KMS-11 (cell line): ENCODE results near the gene LASP1NB.

Source experiments
- H2AFZ ChIP-seq: fragments of 200-600 bp; sonication (generic); 2 replicates; pipeline ENCODE4 v1.6.1; 2016; ENCODE audit warnings: antibody characterized with exemption, mixed run types, low read depth
- H3K27ac ChIP-seq: fragments of 200-600 bp; sonication (generic); 2 replicates; pipeline ENCODE4 v1.6.1; 2016; ENCODE audit warnings: mild to moderate bottlenecking, mixed run types
- H3K27me3 ChIP-seq: fragments of 200-600 bp; sonication (generic); 2 replicates; pipeline ENCODE4 v1.6.1; 2017; ENCODE audit warnings: mild to moderate bottlenecking, low read depth, mixed run types, moderate library complexity; ENCODE audit not compliant: insufficient read depth
- H3K36me3 ChIP-seq: fragments of 200-600 bp; sonication (generic); 2 replicates; pipeline ENCODE4 v1.6.1; 2017; ENCODE audit warnings: mild to moderate bottlenecking, mixed run types; ENCODE audit not compliant: insufficient read depth
- H3K4me1 ChIP-seq: fragments of 200-600 bp; sonication (generic); 2 replicates; pipeline ENCODE4 v1.6.1; 2016; ENCODE audit warnings: mild to moderate bottlenecking, low read depth, mixed run types; ENCODE audit not compliant: poor library complexity, severe bottlenecking
- H3K4me2 ChIP-seq: fragments of 200-600 bp; sonication (generic); 2 replicates; pipeline ENCODE4 v1.7.0; 2016; ENCODE audit warnings: mild to moderate bottlenecking, mixed run types
- H3K4me3 ChIP-seq: fragments of 200-600 bp; sonication (generic); IDR thresholded peaks from 2 replicates; pipeline ENCODE4 v1.6.1; 2017; ENCODE audit warnings: low read depth, low read length, mixed read lengths; ENCODE audit not compliant: insufficient read depth
- H3K79me2 ChIP-seq: fragments of 200-600 bp; sonication (generic); 2 replicates; pipeline ENCODE4 v1.6.1; 2016; ENCODE audit warnings: low read depth, mixed run types; ENCODE audit not compliant: insufficient read depth
- H3K9ac ChIP-seq: fragments of 200-600 bp; sonication (generic); 2 replicates; pipeline ENCODE4 v1.6.1; 2016; ENCODE audit warnings: mild to moderate bottlenecking, mixed run types
- H4K20me1 ChIP-seq: fragments of 200-600 bp; sonication (generic); 2 replicates; pipeline ENCODE4 v1.6.1; 2016; ENCODE audit warnings: mild to moderate bottlenecking, mixed run types; ENCODE audit not compliant: insufficient read depth
- TF ChIP-seq, protein P1 (sequence below): fragments of 200-600 bp; sonication (generic); conservative IDR thresholded peaks from 2 replicates; pipeline ENCODE4 v1.6.1; 2017; ENCODE audit warnings: low read depth, mild to moderate bottlenecking, antibody characterized with exemption, low read length, moderate library complexity, mixed read lengths

The LASP1NB gene

DNA sequence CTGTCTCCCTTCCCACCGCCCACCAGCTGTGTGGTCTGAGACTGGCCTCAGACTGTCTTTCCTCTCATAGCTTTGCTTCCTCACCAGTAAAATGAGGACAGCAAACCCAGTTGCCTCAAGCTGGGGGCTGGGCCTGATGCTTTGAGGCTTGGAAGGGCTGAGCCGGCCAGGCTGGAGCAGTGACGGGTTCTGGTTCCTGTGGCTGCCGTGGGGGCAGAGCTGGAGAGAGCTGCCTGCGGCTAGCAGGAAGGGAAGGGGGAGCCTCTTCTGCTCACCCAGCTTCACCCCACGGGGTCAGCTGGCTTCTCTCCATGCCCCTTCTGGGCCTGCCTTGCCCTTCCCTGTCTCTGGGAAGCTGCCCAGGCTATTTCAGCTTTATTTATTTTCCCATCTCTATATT lies 31.8 kb upstream of the LASP1NB start:
- Histone ChIP-seq H4K20me1 (no peaks in the 10 kb centered on the region), H3K4me2 (no peak overlapping the region), H3K27ac (no peak overlapping the region), H3K4me3 (no peak overlapping the region), H3K4me1 (peaks cover 23% of the 10 kb centered on the region), H3K27me3 (no peaks in the 10 kb centered on the region), H3K9ac (no peak overlapping the region), H3K36me3 (no peaks in the 10 kb centered on the region), H3K79me2 (no peaks in the 10 kb centered on the region), H2AFZ (no peak overlapping the region)
- TF ChIP-seq, protein P1, sequence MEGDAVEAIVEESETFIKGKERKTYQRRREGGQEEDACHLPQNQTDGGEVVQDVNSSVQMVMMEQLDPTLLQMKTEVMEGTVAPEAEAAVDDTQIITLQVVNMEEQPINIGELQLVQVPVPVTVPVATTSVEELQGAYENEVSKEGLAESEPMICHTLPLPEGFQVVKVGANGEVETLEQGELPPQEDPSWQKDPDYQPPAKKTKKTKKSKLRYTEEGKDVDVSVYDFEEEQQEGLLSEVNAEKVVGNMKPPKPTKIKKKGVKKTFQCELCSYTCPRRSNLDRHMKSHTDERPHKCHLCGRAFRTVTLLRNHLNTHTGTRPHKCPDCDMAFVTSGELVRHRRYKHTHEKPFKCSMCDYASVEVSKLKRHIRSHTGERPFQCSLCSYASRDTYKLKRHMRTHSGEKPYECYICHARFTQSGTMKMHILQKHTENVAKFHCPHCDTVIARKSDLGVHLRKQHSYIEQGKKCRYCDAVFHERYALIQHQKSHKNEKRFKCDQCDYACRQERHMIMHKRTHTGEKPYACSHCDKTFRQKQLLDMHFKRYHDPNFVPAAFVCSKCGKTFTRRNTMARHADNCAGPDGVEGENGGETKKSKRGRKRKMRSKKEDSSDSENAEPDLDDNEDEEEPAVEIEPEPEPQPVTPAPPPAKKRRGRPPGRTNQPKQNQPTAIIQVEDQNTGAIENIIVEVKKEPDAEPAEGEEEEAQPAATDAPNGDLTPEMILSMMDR, result no peak

DNA sequence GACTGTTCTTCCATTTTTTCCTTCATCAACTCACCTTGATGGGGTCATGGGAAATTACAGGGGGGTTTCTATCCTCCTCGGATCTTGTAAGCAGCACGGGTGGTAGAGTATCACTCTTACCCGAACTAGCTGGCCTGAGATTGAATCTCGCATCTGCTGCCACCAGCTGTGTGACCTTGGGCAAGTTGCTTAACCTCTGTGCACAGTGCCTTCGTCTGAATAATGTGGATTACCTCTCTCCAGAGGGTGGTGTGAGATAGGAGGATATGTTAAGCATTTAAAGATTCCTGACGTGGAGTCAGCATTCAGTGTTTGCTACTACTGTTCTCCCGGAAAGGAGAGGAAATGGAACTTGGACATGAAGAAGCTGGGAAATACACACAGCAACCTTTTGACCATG lies 31.1 kb upstream of the LASP1NB start:
- Histone ChIP-seq H3K36me3 (no peaks in the 10 kb centered on the region), H3K27me3 (no peaks in the 10 kb centered on the region), H2AFZ (no peak overlapping the region), H3K4me3 (no peak overlapping the region), H4K20me1 (no peaks in the 10 kb centered on the region), H3K4me2 (no peak overlapping the region), H3K4me1 (peaks cover 28% of the 10 kb centered on the region), H3K9ac (no peak overlapping the region), H3K79me2 (no peaks in the 10 kb centered on the region), H3K27ac (no peak overlapping the region)
- TF ChIP-seq, protein P1, result no peak

DNA sequence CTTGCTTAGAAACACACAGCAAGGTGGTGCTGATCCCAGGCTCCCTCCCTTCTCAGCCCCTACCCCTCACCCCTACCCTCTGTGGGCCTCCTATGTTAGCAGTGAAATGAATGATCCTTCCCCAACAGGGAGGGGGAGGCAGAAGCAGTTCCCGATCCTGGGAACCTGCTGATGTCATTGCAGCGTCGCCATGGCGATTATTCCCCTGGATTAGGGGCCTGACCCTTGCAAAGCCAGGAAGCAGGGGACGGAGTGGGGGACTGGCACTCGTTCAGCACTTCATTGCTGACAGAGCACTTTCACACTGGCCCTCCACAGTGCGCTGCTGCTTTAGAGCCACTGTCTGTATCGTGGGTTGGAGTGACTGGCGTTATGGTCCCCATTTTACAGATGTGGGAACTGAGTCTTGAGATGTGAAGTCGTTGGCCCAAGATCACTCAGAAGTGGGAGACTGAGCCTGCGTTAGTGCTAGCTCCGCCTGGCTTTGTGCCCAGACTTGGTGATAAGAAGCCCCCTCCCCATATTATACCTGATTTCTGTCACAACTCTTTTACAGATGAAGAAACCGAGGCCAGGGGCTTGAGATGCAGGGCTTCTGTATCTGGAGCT lies 29.0 kb upstream of the LASP1NB start:
- H4K20me1 ChIP-seq, result no peaks in the 10 kb centered on the region
- peak overlapping the region; percentile 79; the same call in 1 of the 2 replicates for H3K27ac ChIP-seq
- H3K27me3 ChIP-seq, result no peaks in the 10 kb centered on the region
- H3K36me3 ChIP-seq, result no peaks in the 10 kb centered on the region
- no peak overlapping the region for H3K4me2 ChIP-seq
- H3K9ac ChIP-seq, result no peak overlapping the region
- H2AFZ ChIP-seq, result no peak overlapping the region
- H3K4me3 ChIP-seq, result no peak overlapping the region
- TF ChIP-seq, protein P1, result no peak
- peaks cover 36% of the 10 kb centered on the region for H3K4me1 ChIP-seq
- no peaks in the 10 kb centered on the region for H3K79me2 ChIP-seq

DNA sequence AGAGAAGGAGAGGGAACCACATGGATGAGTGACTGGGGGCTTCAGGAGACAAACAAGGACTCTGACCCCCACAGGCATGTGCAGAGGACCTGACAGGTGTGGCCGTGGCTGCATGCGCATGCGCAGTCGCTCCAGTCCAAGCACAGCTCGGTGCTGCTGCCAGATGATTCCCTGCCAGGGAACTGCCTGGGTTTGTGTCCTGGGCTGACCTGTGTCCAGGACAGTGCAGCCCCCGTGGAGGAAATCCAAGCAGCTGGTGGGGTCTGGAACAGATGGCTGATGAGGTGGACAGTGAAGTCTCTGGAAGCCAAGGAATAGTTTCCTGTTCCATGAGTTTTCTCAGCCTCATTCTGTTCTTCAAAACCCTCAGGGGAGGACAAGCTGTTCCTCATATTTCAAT lies 28.2 kb upstream of the LASP1NB start:
- Histone ChIP-seq H4K20me1 (no peaks in the 10 kb centered on the region), H3K79me2 (no peaks in the 10 kb centered on the region), H3K4me1 (peaks cover 36% of the 10 kb centered on the region), H3K27me3 (no peaks in the 10 kb centered on the region), H3K27ac (peak overlapping the region; percentile 79), H3K4me3 (no peak overlapping the region), H2AFZ (no peak overlapping the region), H3K36me3 (no peaks in the 10 kb centered on the region), H3K4me2 (peak overlapping the region; percentile 75; the same call in 1 of the 2 replicates), H3K9ac (no peak overlapping the region)
- TF ChIP-seq, protein P1, result no peak
